K562 (cell line): ENCODE results near the gene TCFL5. TPM values are rescaled to one million over a fixed set of nuclear protein-coding genes. Genes with fewer than 3 reads are reported as not detected.

Source experiments
- ATAC-seq: fragments of 200-7000 bp; cut with Tn5 transposase; 3 replicates; pipeline ENCODE4 v1.9.1; 2020; ENCODE audit warnings: moderate library complexity
- BruUV-seq: library from RNA; stranded (reverse); fragments of 400-500 nt; replicated peaks from 2 replicates; lab custom pipeline; 2021; lab: Mats Ljungman, UMichigan
- CTCF ChIA-PET: fragments of 300-600 bp; formaldehyde crosslinking; extraction: SDS; loops from one replicate; lab custom pipeline; 2021; ENCODE audit warnings: low intra/inter-chr PET ratio; lab: Yijun Ruan, JAX
- POLR2A ChIA-PET: fragments of 300-600, 350-650 bp; sonication (Branson Sonifier 250); formaldehyde crosslinking; extraction: SDS; loops from one replicate; lab custom pipeline; 2021; ENCODE audit warnings: antibody characterized with exemption, inconsistent platforms; lab: Yijun Ruan, JAX
- DNase-seq, 4 experiments: peaks; one replicate each; pipeline versions ENCODE4 v3.0.0 to v3.0.0-alpha.2; 2011 to 2018; ENCODE audit warnings: low spot score in 3 of 4, mixed read lengths in 3 of 4; ENCODE audit errors: extremely low read depth in 1 of 4
- FAIRE-seq: peaks from 2 replicates; lab custom pipeline; 2011; peaks lifted over from hg19 to GRCh38; lab: Jason Lieb, UNC
- H2AFZ ChIP-seq: 2 replicates; pipeline ENCODE4 v1.6.0; 2011; ENCODE audit warnings: low read depth, low read length, control low read depth, inconsistent platforms
- H3K27ac ChIP-seq: fragments of 200-600 bp; 3 replicates; pipeline ENCODE4 v1.8.0; 2011; ENCODE audit warnings: low read depth, mild to moderate bottlenecking, control low read depth, inconsistent platforms, low read length, moderate library complexity, mixed read lengths; ENCODE audit errors: extremely low read depth
- H3K27me3 ChIP-seq, 2 experiments: fragments of 300-600 bp in 1 of 2; 2 replicates in 1 of 2; 3 replicates in 1 of 2; pipeline versions ENCODE4 v1.6.0 to v1.8.0; 2011; ENCODE audit warnings: inconsistent platforms in 2 of 2, low read length in 2 of 2, mild to moderate bottlenecking in 1 of 2, mixed read lengths in 1 of 2, moderate library complexity in 1 of 2; ENCODE audit not compliant: control insufficient read depth in 2 of 2, insufficient read depth in 2 of 2
- H3K36me3 ChIP-seq: fragments of 300-600 bp; 3 replicates; pipeline ENCODE4 v1.8.0; 2011; ENCODE audit warnings: mild to moderate bottlenecking, low read length, inconsistent platforms; ENCODE audit not compliant: control insufficient read depth, insufficient read depth
- H3K4me1 ChIP-seq, 2 experiments: fragments of 200-600 bp in 1 of 2; replicated peaks in 1 of 2; 2 replicates in 1 of 2; 3 replicates in 1 of 2; pipeline versions ENCODE4 v1.5.1 to v1.8.0; 2011; ENCODE audit warnings: inconsistent platforms in 2 of 2, low read length in 2 of 2, mild to moderate bottlenecking in 1 of 2, mixed read lengths in 1 of 2, moderate library complexity in 1 of 2; ENCODE audit not compliant: control insufficient read depth in 2 of 2, insufficient read depth in 2 of 2
- H3K4me2 ChIP-seq: 2 replicates; pipeline ENCODE4 v1.6.1; 2011; ENCODE audit warnings: low read length, control low read depth, inconsistent platforms, mixed read lengths; ENCODE audit not compliant: insufficient read depth
- H3K4me3 ChIP-seq: fragments of 200-600 bp; sonication (generic), shearing (Covaris generic); 2 replicates; pipeline ENCODE4 v1.5.1; 2016; ENCODE audit warnings: control low read depth, inconsistent platforms
- H3K79me2 ChIP-seq: fragments of 200-600 bp; 3 replicates; pipeline ENCODE4 v1.8.0; 2011; ENCODE audit warnings: low read length, inconsistent platforms; ENCODE audit not compliant: control insufficient read depth, insufficient read depth
- H3K9ac ChIP-seq, 2 experiments: 2 replicates each; pipeline versions ENCODE4 v1.6.0 to v1.6.1; 2011; ENCODE audit warnings: low read depth in 2 of 2, low read length in 2 of 2, control low read depth in 1 of 2, inconsistent platforms in 1 of 2, mild to moderate bottlenecking in 1 of 2, mixed read lengths in 1 of 2; ENCODE audit not compliant: insufficient read depth in 1 of 2
- H3K9me1 ChIP-seq: one replicate; pipeline ENCODE4 v1.6.0; 2011; ENCODE audit warnings: inconsistent platforms, mild to moderate bottlenecking, low read length, moderate library complexity; ENCODE audit not compliant: control insufficient read depth, insufficient read depth
- H3K9me3 ChIP-seq: replicated peaks from 2 replicates; pipeline ENCODE4 v1.5.1; 2011; ENCODE audit warnings: low read depth, low read length, inconsistent platforms; ENCODE audit not compliant: control insufficient read depth, insufficient read depth
- H4K20me1 ChIP-seq: replicated peaks from 2 replicates; pipeline ENCODE4 v1.6.1; 2011; ENCODE audit warnings: low read length, inconsistent platforms, mixed read lengths; ENCODE audit not compliant: control insufficient read depth, insufficient read depth
- BCOR ChIP-seq: fragments of 450-650 bp; IDR thresholded peaks from 2 replicates; pipeline ENCODE4 v1.6.1; 2016
- CAMTA2 ChIP-seq: fragments of 250-450 bp; sonication (Bioruptor Pico); conservative IDR thresholded peaks from 2 replicates; pipeline ENCODE4 v1.5.1; 2022
- ESRRA ChIP-seq: fragments of 450-650 bp; IDR thresholded peaks from 2 replicates; pipeline ENCODE4 v1.6.1; 2014; ENCODE audit warnings: low read depth, mild to moderate bottlenecking, moderate library complexity, borderline replicate concordance
- EZH2 ChIP-seq: IDR thresholded peaks from 2 replicates; pipeline ENCODE4 v1.6.1; 2012; ENCODE audit warnings: low read depth, mild to moderate bottlenecking, inconsistent platforms, low read length, borderline replicate concordance
- FOS ChIP-seq: IDR thresholded peaks from 3 replicates; pipeline ENCODE4 v1.6.1; 2011; ENCODE audit not compliant: insufficient read length; ENCODE audit errors: extremely low read depth
- GTF2F1 ChIP-seq: IDR thresholded peaks from 2 replicates; pipeline ENCODE4 v1.6.1; 2011; ENCODE audit warnings: low read depth, low read length, improper control_type of control experiment
- HMG20B ChIP-seq: fragments of 250-450 bp; sonication (Bioruptor Pico); IDR thresholded peaks from 2 replicates; pipeline ENCODE4 v1.5.0; 2021; ENCODE audit warnings: mild to moderate bottlenecking
- KHSRP ChIP-seq: fragments of 450-650 bp; IDR thresholded peaks from 2 replicates; pipeline ENCODE4 v1.6.1; 2017
- PCBP1 ChIP-seq: fragments of 200-400 bp; formaldehyde crosslinking; IDR thresholded peaks from 2 replicates; pipeline ENCODE4 v1.6.1; 2018; ENCODE audit warnings: mild to moderate bottlenecking, low read depth, low read length; ENCODE audit not compliant: poor library complexity, severe bottlenecking
- RBBP5 ChIP-seq: fragments of 200-600 bp; sonication (generic); IDR thresholded peaks from 2 replicates; pipeline ENCODE4 v1.6.1; 2012; ENCODE audit warnings: borderline replicate concordance, mild to moderate bottlenecking, low read length, control low read depth, inconsistent platforms; ENCODE audit not compliant: insufficient read depth, poor library complexity, severe bottlenecking
- SMAD3 ChIP-seq: fragments of 450-650 bp; formaldehyde crosslinking; conservative IDR thresholded peaks from 2 replicates; pipeline ENCODE4 v1.4.0; 2020; ENCODE audit warnings: mild to moderate bottlenecking
- SMARCB1 ChIP-seq: IDR thresholded peaks from 2 replicates; pipeline ENCODE4 v1.6.1; 2011; ENCODE audit warnings: improper control_type of control experiment, low read depth; ENCODE audit not compliant: insufficient read length
- SRSF3 ChIP-seq: fragments of 200-400 bp; formaldehyde crosslinking; IDR thresholded peaks from 2 replicates; pipeline ENCODE4 v1.6.1; 2016; ENCODE audit warnings: mild to moderate bottlenecking, low read length, moderate library complexity; ENCODE audit not compliant: insufficient read depth
- ZBTB5 ChIP-seq: fragments of 450-650 bp; IDR thresholded peaks from 2 replicates; pipeline ENCODE4 v1.6.1; 2017; ENCODE audit warnings: antibody characterized with exemption
- ZNF551 ChIP-seq: fragments of 250-450 bp; sonication (Bioruptor Pico); IDR thresholded peaks from 2 replicates; pipeline ENCODE4 v1.5.0; 2021; ENCODE audit warnings: mild to moderate bottlenecking, moderate library complexity
- WGBS: fragments of 100-300 bp; shearing (Covaris generic); methylation state at CpG from one replicate; pipeline ENCODE4 v1.1.6; 2016; ENCODE audit warnings: low coverage, mixed read lengths; ENCODE audit not compliant: insufficient coverage; ENCODE audit errors: missing lambda C conversion rate; 5-methylcytosine and 5-hydroxymethylcytosine counted together
- in situ Hi-C: fragments of 300-500 bp; cut with MboI; formaldehyde crosslinking; loops from 4 replicates; pipeline ENCODE4 v1.15.0; 2018; ENCODE audit warnings: inconsistent platforms, mixed read lengths
- intact Hi-C: fragments of 100-400 bp; cut with micrococcal nuclease; formaldehyde crosslinking; loops from 2 replicates; pipeline ENCODE4 v1.14.2; 2022
- polyA plus RNA-seq, 8 experiments: library from polyadenylated mRNA; depleted of rRNA in 4 of 8; stranded (reverse) in 5 of 8; unstranded in 3 of 8; fragments of >200 nt; fragmentation: Nextera tagmentation in 2 of 8; fragmentation: Illumina TruSeq in 1 of 8; extraction: Ambion mirVana in 2 of 8; extraction: Trizol in 1 of 8; gene quantifications; 2 replicates each; pipeline versions ENCODE4 v1.2.1 to v1.2.3, GENCODE V29; 2011 to 2014; ENCODE audit warnings: inconsistent platforms in 1 of 8, missing spikeins in 1 of 8
- total RNA-seq, 7 experiments: library from RNA; depleted of rRNA in 6 of 7; stranded (reverse); fragments of >200 nt in 6 of 7; fragmentation: Illumina TruSeq in 2 of 7; extraction: Trizol in 2 of 7; gene quantifications; 2 replicates each; pipeline versions ENCODE4 v1.2.1 to v1.2.3, GENCODE V29; 2011 to 2021; ENCODE audit warnings: low replicate concordance in 1 of 7

TCFL5 gene
- total and polyA plus RNA-seq, 9 of the 15 experiments (the other 6 are each of a cell fraction or from before 2014, with no cell fraction given), result 1.00 to 12.6 (median 9.1) TPM

GRCh38 chr20:62855120-62855519 lies 6.5 kb downstream of the TCFL5 start:
- TF ChIP-seq SMARCB1 (no peak), KHSRP (no peak), FOS (no peak), HMG20B (CRISPR knock-in tag) (no peak), RBBP5 (no peak)
- DNase-seq (no peak), ATAC-seq (no peak), FAIRE-seq (no peak)
- H3K9ac ChIP-seq, result no peak overlapping the region
- H3K4me2 ChIP-seq, result no peak overlapping the region
- H2AFZ ChIP-seq, result no peak overlapping the region
- in situ Hi-C loops, result no loop called here
- H3K4me3 ChIP-seq, result no peak overlapping the region
- no peak overlapping the region for H3K27ac ChIP-seq
- BruUV-seq, result no TSS peak
- H3K9me1 ChIP-seq, result no peaks in the 10 kb centered on the region
- H3K27me3 ChIP-seq, result no peaks in the 10 kb centered on the region
- H3K4me1 ChIP-seq, result peaks cover under 1 to 20% of the 10 kb centered on the region in 2 experiments; a peak in 4 of 5 replicates
- ChIA-PET CTCF (no interaction called here), POLR2A (interaction anchor here (0.7 to 1.7 kb wide), 2 partner anchors 10 to 50 kb away, joined by 3 to 5 read pairs; partner anchors contain the start of gene OGFR)
- 96% methylated on average over 4 of the region's 5 CpGs for WGBS
- H4K20me1 ChIP-seq, result 0 out of 2 replicates have a peak, but pooled peaks cover 3% of the 10 kb centered on the region
- intact Hi-C loops, result no loop called here
- H3K79me2 ChIP-seq, result peaks cover 13% of the 10 kb centered on the region
- no peaks in the 10 kb centered on the region for H3K9me3 ChIP-seq
- peaks cover 72% of the 10 kb centered on the region for H3K36me3 ChIP-seq

GRCh38 chr20:62854121-62854520 lies 7.5 kb downstream of the TCFL5 start:
- no TSS peak for BruUV-seq
- Histone ChIP-seq H2AFZ (no peak overlapping the region), H3K9me1 (no peaks in the 10 kb centered on the region), H3K27ac (no peak overlapping the region), H3K4me1 (peaks cover 0 to 17% of the 10 kb centered on the region in 2 experiments; a peak in 4 of 5 replicates), H3K9me3 (no peaks in the 10 kb centered on the region), H4K20me1 (no peaks in the 10 kb centered on the region), H3K9ac (no peak overlapping the region), H3K4me2 (no peak overlapping the region), H3K79me2 (peaks cover 3% of the 10 kb centered on the region; the same call in 2 of the 3 replicates), H3K4me3 (no peak overlapping the region), H3K36me3 (peaks cover 79% of the 10 kb centered on the region), H3K27me3 (no peaks in the 10 kb centered on the region)
- POLR2A ChIA-PET, result interaction anchor here (0.6 to 1.7 kb wide), 4 partner anchors 9 to 145 kb away, joined by 3 to 5 read pairs (median 4); no protein-coding TSS in a partner anchor
- 96% methylated on average over 13 of the region's 13 CpGs for WGBS
- FAIRE-seq (no peak), DNase-seq (no peak), ATAC-seq (no peak)
- CTCF ChIA-PET, result no interaction called here
- intact Hi-C loops (no loop called here), in situ Hi-C loops (no loop called here)
- TF ChIP-seq ESRRA (no peak), EZH2 (no peak), CAMTA2 (no peak), SMAD3 (CRISPR knock-in tag) (no peak), PCBP1 (no peak), ZNF551 (CRISPR knock-in tag) (no peak), GTF2F1 (no peak), BCOR (no peak), ZBTB5 (no peak), SRSF3 (no peak)
